Smooth muscle cell (in vitro differentiated cells): ENCODE measurements around the gene SBF2. TPM values are rescaled to one million over a fixed set of nuclear protein-coding genes. Genes with fewer than 3 reads are reported as not detected.

Source experiments
- DNase-seq: peaks from one replicate; lab custom pipeline; 2025; ENCODE audit not compliant: unreplicated experiment; lab: John Stamatoyannopoulos, UW
- H2AFZ ChIP-seq: fragments of 200-600 bp; sonication (generic); 2 replicates; pipeline ENCODE4 v1.6.0; 2016; ENCODE audit warnings: antibody characterized with exemption, low read depth, mild to moderate bottlenecking
- H3F3A ChIP-seq: fragments of 200-600 bp; sonication (generic); 2 replicates; pipeline ENCODE4 v1.6.0; 2017; ENCODE audit warnings: antibody characterized with exemption, low read depth
- H3K27ac ChIP-seq: fragments of 200-600 bp; sonication (generic); 2 replicates; pipeline ENCODE4 v1.5.1; 2016; ENCODE audit warnings: low read depth, mild to moderate bottlenecking
- H3K27me3 ChIP-seq: fragments of 200-600 bp; sonication (generic); 2 replicates; pipeline ENCODE4 v1.6.1; 2016; ENCODE audit warnings: low read depth, mild to moderate bottlenecking
- H3K36me3 ChIP-seq: fragments of 200-600 bp; sonication (generic); 2 replicates; pipeline ENCODE4 v1.5.1; 2016; ENCODE audit warnings: low read depth
- H3K4me1 ChIP-seq: fragments of 200-600 bp; sonication (generic); 2 replicates; pipeline ENCODE4 v1.5.1; 2016; ENCODE audit warnings: low read depth
- H3K4me2 ChIP-seq: fragments of 200-600 bp; sonication (generic); 2 replicates; pipeline ENCODE4 v1.6.0; 2016; ENCODE audit warnings: mild to moderate bottlenecking
- H3K4me3 ChIP-seq: fragments of 200-600 bp; sonication (generic); 2 replicates; pipeline ENCODE4 v1.5.1; 2016; ENCODE audit warnings: mild to moderate bottlenecking
- H3K79me2 ChIP-seq: fragments of 200-600 bp; sonication (generic); 2 replicates; pipeline ENCODE4 v1.6.0; 2016; ENCODE audit warnings: low read depth, mild to moderate bottlenecking
- H3K9ac ChIP-seq: fragments of 200-600 bp; sonication (generic); 2 replicates; pipeline ENCODE4 v1.6.0; 2016; ENCODE audit warnings: low read depth
- H3K9me3 ChIP-seq: fragments of 200-600 bp; sonication (generic); replicated peaks from 2 replicates; pipeline ENCODE4 v1.5.1; 2016; ENCODE audit warnings: low read depth
- H4K20me1 ChIP-seq: fragments of 200-600 bp; sonication (generic); 2 replicates; pipeline ENCODE4 v1.6.0; 2016; ENCODE audit warnings: low read depth
- WGBS: methylation state at CpG from one replicate; pipeline ENCODE4 v1.1.7; 2016; ENCODE audit warnings: low lambda C conversion rate; 5-methylcytosine and 5-hydroxymethylcytosine counted together
- polyA plus RNA-seq: library from polyadenylated mRNA; unstranded; fragments of >200 nt; fragmentation: Nextera tagmentation; extraction: Ambion mirVana; gene quantifications from 2 replicates; pipeline ENCODE4 v1.2.1, GENCODE V29; 2016
- total RNA-seq: library from RNA; depleted of rRNA; stranded (reverse); fragments of >200 nt; gene quantifications from 2 replicates; pipeline ENCODE4 v1.2.3, GENCODE V29; 2014
- TF ChIP-seq, protein P1 (sequence below): fragments of 200-600 bp; sonication (generic); IDR thresholded peaks from 2 replicates; pipeline ENCODE4 v1.5.1; 2017; ENCODE audit warnings: borderline replicate concordance, mild to moderate bottlenecking, antibody characterized with exemption; ENCODE audit not compliant: insufficient read depth, poor library complexity, severe bottlenecking

SBF2 gene
- total and polyA plus RNA-seq, 2 experiments from 2014 or later: 19.0 to 80.7 TPM

DNA sequence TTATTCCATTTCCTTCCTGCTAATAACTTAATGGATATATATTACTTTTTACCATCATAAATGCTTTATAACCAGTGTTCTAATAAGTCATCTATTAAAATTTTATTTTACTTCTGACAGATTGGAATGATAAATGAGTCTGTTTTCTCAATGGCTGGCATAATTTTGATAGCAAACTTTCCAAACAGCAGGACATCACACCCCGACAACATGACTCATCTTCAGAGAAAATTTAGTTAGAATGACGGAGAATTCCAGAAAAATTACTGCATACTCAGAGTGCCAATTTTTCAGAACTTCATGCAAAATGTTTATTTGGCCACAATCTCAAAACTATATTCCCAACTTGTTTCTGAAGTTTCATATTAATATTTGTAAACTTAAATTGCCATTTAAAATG, 455.8 kb downstream of the SBF2 start:
- H3K4me3 ChIP-seq: no peak overlapping the region
- H3K4me2 ChIP-seq: peak overlapping the region; percentile 34
- peaks cover 6% of the 10 kb centered on the region for H3K36me3 ChIP-seq
- H3K79me2 ChIP-seq: no peaks in the 10 kb centered on the region
- H3K27ac ChIP-seq: peak overlapping the region; percentile 73
- H4K20me1 ChIP-seq: no peaks in the 10 kb centered on the region
- H3K4me1 ChIP-seq: no peaks in the 10 kb centered on the region
- WGBS: 62% methylated on average over 2 of the region's 2 CpGs
- DNase-seq: no peak
- H2AFZ ChIP-seq: no peak overlapping the region
- no peaks in the 10 kb centered on the region for H3K27me3 ChIP-seq
- peaks cover 8% of the 10 kb centered on the region for H3F3A ChIP-seq
- H3K9ac ChIP-seq: no peak overlapping the region
- no peaks in the 10 kb centered on the region for H3K9me3 ChIP-seq
- TF ChIP-seq, protein P1, sequence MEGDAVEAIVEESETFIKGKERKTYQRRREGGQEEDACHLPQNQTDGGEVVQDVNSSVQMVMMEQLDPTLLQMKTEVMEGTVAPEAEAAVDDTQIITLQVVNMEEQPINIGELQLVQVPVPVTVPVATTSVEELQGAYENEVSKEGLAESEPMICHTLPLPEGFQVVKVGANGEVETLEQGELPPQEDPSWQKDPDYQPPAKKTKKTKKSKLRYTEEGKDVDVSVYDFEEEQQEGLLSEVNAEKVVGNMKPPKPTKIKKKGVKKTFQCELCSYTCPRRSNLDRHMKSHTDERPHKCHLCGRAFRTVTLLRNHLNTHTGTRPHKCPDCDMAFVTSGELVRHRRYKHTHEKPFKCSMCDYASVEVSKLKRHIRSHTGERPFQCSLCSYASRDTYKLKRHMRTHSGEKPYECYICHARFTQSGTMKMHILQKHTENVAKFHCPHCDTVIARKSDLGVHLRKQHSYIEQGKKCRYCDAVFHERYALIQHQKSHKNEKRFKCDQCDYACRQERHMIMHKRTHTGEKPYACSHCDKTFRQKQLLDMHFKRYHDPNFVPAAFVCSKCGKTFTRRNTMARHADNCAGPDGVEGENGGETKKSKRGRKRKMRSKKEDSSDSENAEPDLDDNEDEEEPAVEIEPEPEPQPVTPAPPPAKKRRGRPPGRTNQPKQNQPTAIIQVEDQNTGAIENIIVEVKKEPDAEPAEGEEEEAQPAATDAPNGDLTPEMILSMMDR: no peak

DNA sequence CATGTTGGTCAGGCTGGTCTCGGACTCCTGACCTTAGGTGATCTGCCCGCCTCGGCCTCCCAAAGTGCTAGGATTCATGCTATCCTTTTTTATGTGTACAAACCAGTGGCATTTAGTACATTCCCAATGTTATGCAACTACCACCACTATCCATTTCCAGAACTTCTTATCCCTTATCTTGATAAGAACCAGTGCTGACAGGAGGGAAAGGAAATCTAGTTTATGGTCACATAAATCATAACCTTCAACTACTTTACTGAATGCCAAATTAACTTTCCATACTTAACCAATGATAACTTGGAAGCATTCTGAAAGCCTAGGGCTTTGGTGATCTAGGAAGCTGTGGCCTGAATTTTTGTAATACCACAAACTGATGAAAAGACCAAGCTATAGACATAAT, 459.7 kb downstream of the SBF2 start:
- no peaks in the 10 kb centered on the region for H3K4me1 ChIP-seq
- no peaks in the 10 kb centered on the region for H3K27me3 ChIP-seq
- H3K4me2 ChIP-seq: no peak overlapping the region
- H3K36me3 ChIP-seq: peaks cover 9% of the 10 kb centered on the region
- H2AFZ ChIP-seq: no peak overlapping the region
- H3K9ac ChIP-seq: no peak overlapping the region
- H3K9me3 ChIP-seq: no peaks in the 10 kb centered on the region
- H3F3A ChIP-seq: peaks cover 7% of the 10 kb centered on the region
- H3K27ac ChIP-seq: no peak overlapping the region
- no peaks in the 10 kb centered on the region for H3K79me2 ChIP-seq
- TF ChIP-seq, protein P1: no peak
- WGBS: 76% methylated on average over 3 of the region's 3 CpGs
- no peak overlapping the region for H3K4me3 ChIP-seq
- H4K20me1 ChIP-seq: no peaks in the 10 kb centered on the region
- DNase-seq: no peak

DNA sequence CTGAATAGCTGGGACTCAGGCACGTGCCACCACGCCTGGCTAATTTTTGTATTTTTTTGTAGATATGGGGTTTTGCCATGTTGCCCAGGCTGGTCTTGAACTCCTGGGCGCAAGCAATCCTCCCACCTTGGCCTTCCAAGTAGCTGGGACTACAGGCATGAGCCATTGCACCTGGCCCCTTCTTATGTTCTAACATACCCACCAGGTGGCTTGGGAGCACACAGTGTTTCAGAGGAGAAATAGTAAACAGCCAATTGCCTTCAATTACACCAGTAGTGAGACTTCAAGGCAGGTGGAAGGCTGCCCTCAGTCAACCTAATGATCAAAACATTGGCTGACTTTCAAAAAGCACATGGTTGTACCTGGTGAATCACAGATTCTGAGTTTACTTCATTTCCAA, 462.9 kb downstream of the SBF2 start:
- TF ChIP-seq, protein P1: no peak

DNA sequence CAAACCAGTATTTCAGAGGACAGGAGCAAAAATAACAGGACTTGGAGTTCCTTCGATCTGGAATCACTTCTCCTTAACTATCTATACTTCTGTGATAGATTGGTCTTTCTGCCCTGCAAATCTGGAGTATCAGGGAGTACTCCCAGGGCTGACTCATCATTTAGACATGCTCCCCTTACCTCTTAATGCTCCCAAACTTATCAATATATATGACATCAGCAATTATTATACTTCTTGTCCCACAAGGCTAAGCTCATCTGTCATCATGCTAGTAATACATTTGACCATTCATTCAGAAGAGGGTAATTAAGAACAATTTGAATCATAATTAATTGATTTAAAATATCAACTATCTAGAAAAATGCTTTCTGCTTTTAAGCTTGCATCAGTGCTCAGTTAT, 466.3 kb downstream of the SBF2 start:
- Histone ChIP-seq H3K79me2 (no peaks in the 10 kb centered on the region), H3K9ac (no peak overlapping the region), H3K4me2 (no peak overlapping the region), H3K27ac (no peak overlapping the region), H3F3A (no peaks in the 10 kb centered on the region), H4K20me1 (no peaks in the 10 kb centered on the region), H3K4me1 (no peaks in the 10 kb centered on the region), H3K36me3 (peaks cover 9% of the 10 kb centered on the region), H3K9me3 (no peaks in the 10 kb centered on the region), H3K27me3 (no peaks in the 10 kb centered on the region), H3K4me3 (no peak overlapping the region), H2AFZ (no peak overlapping the region)
- TF ChIP-seq, protein P1: no peak
- no peak for DNase-seq
- WGBS: 94% methylated on average over 1 of the region's 1 CpG

More for the DNA sequence above, 462.9 kb downstream of the SBF2 start:
- Histone ChIP-seq H3K27ac (no peak overlapping the region), H2AFZ (no peak overlapping the region), H3K4me3 (no peak overlapping the region), H3K36me3 (peaks cover 9% of the 10 kb centered on the region), H3K9me3 (no peaks in the 10 kb centered on the region), H3K4me2 (no peak overlapping the region), H4K20me1 (no peaks in the 10 kb centered on the region), H3K4me1 (no peaks in the 10 kb centered on the region), H3K9ac (no peak overlapping the region), H3K27me3 (no peaks in the 10 kb centered on the region), H3K79me2 (no peaks in the 10 kb centered on the region), H3F3A (no peaks in the 10 kb centered on the region)
- WGBS: 98% methylated on average over 3 of the region's 3 CpGs
- no peak for DNase-seq
